Measurements from ENCODE around the gene RNF4. TPM values are rescaled to one million over a fixed set of nuclear protein-coding genes. Genes with fewer than 3 reads are reported as not detected.

Gene RNF4
- total RNA-seq, 1 donor from 2014 or later = 77.2 TPM

DNA sequence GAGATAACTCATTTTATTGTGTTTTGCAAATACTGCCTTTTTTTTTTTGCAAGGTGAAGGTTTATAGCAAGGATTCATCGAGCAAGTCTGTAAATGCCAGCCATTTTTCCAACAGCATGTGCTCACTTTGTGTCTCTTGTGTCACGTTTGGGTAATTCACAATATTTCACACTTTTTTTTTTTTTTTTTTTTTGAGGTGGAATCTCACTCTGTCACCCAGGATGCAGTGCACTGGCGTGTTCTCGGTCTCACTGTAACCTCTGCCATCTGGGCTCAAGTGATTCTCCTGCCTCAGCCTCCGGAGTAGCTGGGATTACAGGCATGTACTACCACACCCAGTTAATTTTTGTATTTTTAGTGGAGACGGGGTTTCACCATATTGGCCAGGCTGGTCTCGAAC is 1.9 kb downstream of the RNF4 start:
- FAIRE-seq = no peak
- no peak for DNase-seq (ENCODE audit: low read depth)
- H3K4me3 ChIP-seq (ENCODE audit: insufficient read depth, low read depth, low read length) = peak overlapping the region; percentile 95
- peaks cover 81% of the 10 kb centered on the region for H3K79me2 ChIP-seq (ENCODE audit: insufficient read depth, low read length)
- peak overlapping the region; percentile 89 for H3K4me2 ChIP-seq (ENCODE audit: low read length)
- H3K27ac Mint-ChIP-seq (ENCODE audit: unreplicated experiment) = peak overlapping the region; percentile 69
- H3K27me3 ChIP-seq (ENCODE audit: insufficient read depth, low read length) = no peaks in the 10 kb centered on the region
- H3K9me3 ChIP-seq (ENCODE audit: insufficient read depth, low read depth, low read length) = no peaks in the 10 kb centered on the region
- H3K4me3 Mint-ChIP-seq (ENCODE audit: unreplicated experiment) = peak overlapping the region; percentile 99
- peaks cover 8% of the 10 kb centered on the region for H3K36me3 ChIP-seq (ENCODE audit: insufficient read depth, low read length)
- peak overlapping the region; percentile 92 for H3K9ac ChIP-seq (ENCODE audit: low read length)
- TF ChIP-seq EZH2 (IDR thresholded peaks at IDR 0.05; ENCODE audit: insufficient read depth, low read length) = no peak
- TF ChIP-seq, protein P1, sequence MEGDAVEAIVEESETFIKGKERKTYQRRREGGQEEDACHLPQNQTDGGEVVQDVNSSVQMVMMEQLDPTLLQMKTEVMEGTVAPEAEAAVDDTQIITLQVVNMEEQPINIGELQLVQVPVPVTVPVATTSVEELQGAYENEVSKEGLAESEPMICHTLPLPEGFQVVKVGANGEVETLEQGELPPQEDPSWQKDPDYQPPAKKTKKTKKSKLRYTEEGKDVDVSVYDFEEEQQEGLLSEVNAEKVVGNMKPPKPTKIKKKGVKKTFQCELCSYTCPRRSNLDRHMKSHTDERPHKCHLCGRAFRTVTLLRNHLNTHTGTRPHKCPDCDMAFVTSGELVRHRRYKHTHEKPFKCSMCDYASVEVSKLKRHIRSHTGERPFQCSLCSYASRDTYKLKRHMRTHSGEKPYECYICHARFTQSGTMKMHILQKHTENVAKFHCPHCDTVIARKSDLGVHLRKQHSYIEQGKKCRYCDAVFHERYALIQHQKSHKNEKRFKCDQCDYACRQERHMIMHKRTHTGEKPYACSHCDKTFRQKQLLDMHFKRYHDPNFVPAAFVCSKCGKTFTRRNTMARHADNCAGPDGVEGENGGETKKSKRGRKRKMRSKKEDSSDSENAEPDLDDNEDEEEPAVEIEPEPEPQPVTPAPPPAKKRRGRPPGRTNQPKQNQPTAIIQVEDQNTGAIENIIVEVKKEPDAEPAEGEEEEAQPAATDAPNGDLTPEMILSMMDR (IDR thresholded peaks at IDR 0.05; ENCODE audit: insufficient read depth, low read depth, low read length) = no peak
- H3K27ac ChIP-seq (ENCODE audit: low read depth, low read length) = no peak overlapping the region
- H3K27me3 Mint-ChIP-seq (ENCODE audit: low read depth, unreplicated experiment) = no peaks in the 10 kb centered on the region
- H2AFZ ChIP-seq (ENCODE audit: low read depth, low read length) = no peak overlapping the region
- peaks cover 32% of the 10 kb centered on the region for H3K36me3 Mint-ChIP-seq (ENCODE audit: low read depth, unreplicated experiment)
- H4K20me1 ChIP-seq (ENCODE audit: insufficient read depth, low read length) = peaks cover 58% of the 10 kb centered on the region
- H3K4me1 Mint-ChIP-seq (ENCODE audit: low read depth, unreplicated experiment) = peaks cover 11% of the 10 kb centered on the region
- peaks cover 16% of the 10 kb centered on the region for H3K4me1 ChIP-seq (ENCODE audit: insufficient read depth, low read length)
- H3K9me3 Mint-ChIP-seq (ENCODE audit: unreplicated experiment) = peaks cover 4% of the 10 kb centered on the region

DNA sequence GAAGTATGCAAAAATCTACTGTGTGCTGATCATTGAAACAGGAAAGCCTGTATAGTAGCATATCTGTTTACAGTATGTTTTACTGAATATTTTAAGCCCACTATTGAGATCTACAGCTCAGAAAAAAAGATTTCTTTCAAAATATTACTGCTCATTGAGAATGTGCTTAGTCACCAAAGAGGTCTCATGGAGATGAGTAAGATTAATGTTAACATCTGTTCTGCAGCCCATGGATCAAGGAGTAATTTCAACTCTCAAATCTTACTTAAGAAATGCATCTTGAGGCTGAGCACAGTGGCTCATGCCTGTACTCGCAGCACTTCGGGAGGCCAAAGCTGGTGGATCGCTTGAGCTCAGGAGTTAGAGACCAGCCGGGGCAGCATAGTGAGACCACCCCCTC is 3.3 kb downstream of the RNF4 start:
- H3K4me1 ChIP-seq (ENCODE audit: insufficient read depth, low read length) = peaks cover 16% of the 10 kb centered on the region
- no peak overlapping the region for H3K4me3 ChIP-seq (ENCODE audit: insufficient read depth, low read depth, low read length)
- H3K4me3 Mint-ChIP-seq (ENCODE audit: unreplicated experiment) = peak overlapping the region; percentile 52
- TF ChIP-seq, protein P1 (IDR thresholded peaks at IDR 0.05; ENCODE audit: insufficient read depth, low read depth, low read length) = no peak
- no peak for TF ChIP-seq EZH2 (IDR thresholded peaks at IDR 0.05; ENCODE audit: insufficient read depth, low read length)
- peaks cover 14% of the 10 kb centered on the region for H3K4me1 Mint-ChIP-seq (ENCODE audit: low read depth, unreplicated experiment)
- FAIRE-seq (no peak), DNase-seq (ENCODE audit: low read depth) (peak; percentile 21)
- H3K27ac ChIP-seq (ENCODE audit: low read depth, low read length) = no peak overlapping the region
- no peak overlapping the region for H3K4me2 ChIP-seq (ENCODE audit: low read length)
- no peaks in the 10 kb centered on the region for H3K27me3 ChIP-seq (ENCODE audit: insufficient read depth, low read length)
- no peaks in the 10 kb centered on the region for H3K9me3 ChIP-seq (ENCODE audit: insufficient read depth, low read depth, low read length)
- peaks cover 72% of the 10 kb centered on the region for H4K20me1 ChIP-seq (ENCODE audit: insufficient read depth, low read length)
- peaks cover 8% of the 10 kb centered on the region for H3K36me3 ChIP-seq (ENCODE audit: insufficient read depth, low read length)
- H3K9ac ChIP-seq (ENCODE audit: low read length) = no peak overlapping the region
- peaks cover 95% of the 10 kb centered on the region for H3K79me2 ChIP-seq (ENCODE audit: insufficient read depth, low read length)
- no peak overlapping the region for H3K27ac Mint-ChIP-seq (ENCODE audit: unreplicated experiment)
- no peaks in the 10 kb centered on the region for H3K27me3 Mint-ChIP-seq (ENCODE audit: low read depth, unreplicated experiment)
- peaks cover 4% of the 10 kb centered on the region for H3K9me3 Mint-ChIP-seq (ENCODE audit: unreplicated experiment)
- H2AFZ ChIP-seq (ENCODE audit: low read depth, low read length) = no peak overlapping the region
- peaks cover 37% of the 10 kb centered on the region for H3K36me3 Mint-ChIP-seq (ENCODE audit: low read depth, unreplicated experiment)

GRCh38 chr4:2478229-2478628 is 9.3 kb downstream of the RNF4 start:
- peaks cover 11% of the 10 kb centered on the region for H3K4me1 ChIP-seq (ENCODE audit: insufficient read depth, low read length)
- no peak overlapping the region for H3K4me3 ChIP-seq (ENCODE audit: insufficient read depth, low read depth, low read length)
- no peak overlapping the region for H3K27ac ChIP-seq (ENCODE audit: low read depth, low read length)
- no peaks in the 10 kb centered on the region for H3K27me3 ChIP-seq (ENCODE audit: insufficient read depth, low read length)
- no peak overlapping the region for H3K4me2 ChIP-seq (ENCODE audit: low read length)
- no peak overlapping the region for H3K9ac ChIP-seq (ENCODE audit: low read length)
- DNase-seq (ENCODE audit: low read depth) (no peak), FAIRE-seq (no peak)
- H3K4me3 Mint-ChIP-seq (ENCODE audit: unreplicated experiment) = peak overlapping the region; percentile 34
- H2AFZ ChIP-seq (ENCODE audit: low read depth, low read length) = no peak overlapping the region
- H3K9me3 Mint-ChIP-seq (ENCODE audit: unreplicated experiment) = no peaks in the 10 kb centered on the region
- peaks cover 20% of the 10 kb centered on the region for H3K4me1 Mint-ChIP-seq (ENCODE audit: low read depth, unreplicated experiment)
- no peaks in the 10 kb centered on the region for H3K9me3 ChIP-seq (ENCODE audit: insufficient read depth, low read depth, low read length)
- peaks cover 98% of the 10 kb centered on the region for H4K20me1 ChIP-seq (ENCODE audit: insufficient read depth, low read length)
- TF ChIP-seq EZH2 (IDR thresholded peaks at IDR 0.05; ENCODE audit: insufficient read depth, low read length) = no peak
- TF ChIP-seq, protein P1 (IDR thresholded peaks at IDR 0.05; ENCODE audit: insufficient read depth, low read depth, low read length) = no peak
- H3K36me3 Mint-ChIP-seq (ENCODE audit: low read depth, unreplicated experiment) = peaks cover 18% of the 10 kb centered on the region
- H3K27me3 Mint-ChIP-seq (ENCODE audit: low read depth, unreplicated experiment) = no peaks in the 10 kb centered on the region
- H3K79me2 ChIP-seq (ENCODE audit: insufficient read depth, low read length) = peaks cover 99% of the 10 kb centered on the region
- H3K27ac Mint-ChIP-seq (ENCODE audit: unreplicated experiment) = no peak overlapping the region
- H3K36me3 ChIP-seq (ENCODE audit: insufficient read depth, low read length) = no peaks in the 10 kb centered on the region
